TTC549 (cell line): ENCODE results near the gene CST4.
"Not testable (repeated sequence)": the region's sequence is repeated elsewhere in the genome, so short reads cannot be mapped to it uniquely, and the experiment has no call there.

ENCODE experiments used
- FAIRE-seq: peaks from 2 replicates; lab custom pipeline; 2012; peaks lifted over from hg19 to GRCh38; lab: Jason Lieb, UNC

The CST4 gene

DNA sequence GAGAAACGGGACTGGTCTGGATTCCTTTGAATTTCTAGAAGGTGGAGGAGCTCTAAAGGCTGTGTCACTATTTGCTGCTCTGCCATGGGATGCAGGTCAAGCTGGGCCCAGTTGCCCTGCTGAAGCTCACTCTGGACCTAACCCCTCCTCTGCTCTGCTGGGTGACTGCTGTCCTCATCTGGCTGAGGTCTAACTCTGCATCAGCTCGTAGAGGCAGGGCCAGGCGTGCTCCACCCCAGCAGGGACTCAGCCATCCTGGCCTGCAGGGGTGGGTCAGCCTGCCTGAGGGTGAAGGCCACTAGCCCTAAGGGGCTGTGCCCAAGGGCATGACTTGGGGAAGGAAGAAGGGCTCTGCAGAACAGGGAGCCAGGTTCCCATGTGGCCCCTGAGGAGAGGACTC lies 852 bp downstream of the CST4 start:
- FAIRE-seq: no peak

- FAIRE-seq: no peak
Measured at GRCh38 chr20:23686046-23686750, 2.6 kb downstream of the CST4 start.

DNA sequence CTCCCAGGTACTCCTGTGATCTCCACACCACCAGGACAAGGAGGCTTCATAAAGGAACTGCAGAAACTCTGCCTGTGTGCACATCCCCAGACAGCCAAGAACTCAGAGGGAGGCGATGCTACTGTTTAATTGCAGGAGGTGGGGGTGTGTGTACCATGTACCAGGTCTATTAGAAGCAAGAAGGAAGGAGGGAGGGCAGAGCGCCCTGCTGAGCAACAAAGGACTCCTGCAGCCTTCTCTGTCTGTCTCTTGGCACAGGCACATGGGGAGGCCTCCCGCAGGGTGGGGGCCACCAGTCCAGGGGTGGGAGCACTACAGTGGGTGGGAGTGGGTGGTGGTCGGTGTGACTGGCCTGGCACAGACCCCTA lies 3.3 kb downstream of the CST4 start:
- FAIRE-seq: not testable (repeated sequence)

GRCh38 chr20:23684261-23684660 lies 4.6 kb downstream of the CST4 start:
- FAIRE-seq: no peak

DNA sequence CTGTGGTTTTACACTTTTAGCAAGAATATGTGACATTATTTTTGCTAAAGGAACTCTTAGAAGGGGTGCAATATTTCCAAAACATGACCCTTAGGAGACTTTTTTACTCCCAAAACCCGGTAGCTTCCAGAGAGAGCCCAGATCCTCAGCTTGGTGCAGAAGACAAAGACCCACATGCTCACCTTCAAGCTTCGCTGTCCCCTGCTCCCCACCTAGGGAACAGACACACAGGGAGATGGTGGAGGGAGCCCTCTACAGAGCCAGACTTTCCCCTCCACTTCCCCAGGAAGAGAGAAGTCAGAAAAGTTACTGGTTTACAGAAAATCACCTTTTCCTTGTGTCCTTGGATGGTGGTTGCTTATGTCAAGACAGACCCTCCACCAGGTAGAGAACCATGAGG lies 5.0 kb downstream of the CST4 start:
- FAIRE-seq: no peak

DNA sequence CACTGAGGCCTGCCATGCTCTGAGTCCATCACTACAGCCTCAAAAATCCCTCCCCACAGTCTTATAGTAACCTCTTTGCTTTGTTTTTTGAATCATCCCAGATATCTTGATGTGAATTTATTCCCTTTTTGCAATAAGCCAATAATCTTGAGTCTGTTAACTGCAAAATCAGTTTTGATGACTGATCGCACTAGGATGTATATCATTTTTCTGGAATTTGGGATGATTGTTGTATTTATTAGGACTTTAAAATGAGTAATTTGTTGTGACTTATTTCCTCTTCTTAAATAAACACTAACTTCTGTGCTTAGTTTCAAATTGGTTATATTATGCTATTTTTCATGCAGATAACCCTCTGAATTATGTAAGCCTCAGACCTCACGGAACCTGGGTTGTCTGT lies 5.6 kb downstream of the CST4 start:
- no peak for FAIRE-seq

GRCh38 chr20:23680146-23680545 lies 8.7 kb downstream of the CST4 start:
- FAIRE-seq: no peak

GRCh38 chr20:23679133-23680092 lies 9.4 kb downstream of the CST4 start:
- no peak for FAIRE-seq

DNA sequence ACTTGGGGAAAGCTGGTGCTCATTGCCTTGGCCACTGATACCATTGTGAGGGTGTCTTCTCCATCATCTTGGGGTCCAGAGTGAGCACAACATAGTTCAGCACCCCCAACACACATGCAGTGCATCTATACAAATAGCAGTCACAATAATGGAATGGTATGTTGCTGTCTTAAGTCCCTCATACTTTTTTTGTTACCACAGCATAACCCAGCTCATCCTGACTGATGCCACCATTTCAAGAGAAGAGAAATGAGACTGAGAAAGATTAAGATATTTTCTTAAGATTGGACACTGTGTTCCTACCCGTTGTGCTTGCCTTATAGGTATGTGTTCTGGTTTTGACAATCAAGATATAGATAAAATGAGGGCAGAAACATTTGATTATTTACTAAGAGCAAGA lies 15.6 kb downstream of the CST4 start:
- FAIRE-seq: no peak

- no peak for FAIRE-seq
Measured at GRCh38 chr20:23672158-23672557, 16.7 kb downstream of the CST4 start.

DNA sequence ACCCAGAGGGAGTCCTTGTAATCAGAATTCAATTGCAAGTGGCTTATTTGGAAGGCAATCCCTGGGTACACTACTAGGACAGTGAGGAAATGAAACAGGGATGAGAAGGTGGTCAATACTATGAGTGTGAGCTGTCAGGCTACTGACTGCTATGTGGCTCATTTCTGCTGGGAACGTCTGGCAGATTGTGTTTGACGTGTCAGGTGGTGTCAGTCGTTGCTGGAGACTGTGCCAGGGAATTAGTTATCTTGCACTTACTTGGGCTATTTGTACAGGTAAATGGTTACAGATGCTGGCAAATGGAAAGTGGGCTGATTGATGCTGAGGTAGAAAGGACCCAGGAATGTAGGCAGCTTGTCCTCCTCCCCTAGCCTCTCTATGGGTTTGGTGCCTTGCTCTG lies 17.4 kb downstream of the CST4 start:
- FAIRE-seq: no peak

DNA sequence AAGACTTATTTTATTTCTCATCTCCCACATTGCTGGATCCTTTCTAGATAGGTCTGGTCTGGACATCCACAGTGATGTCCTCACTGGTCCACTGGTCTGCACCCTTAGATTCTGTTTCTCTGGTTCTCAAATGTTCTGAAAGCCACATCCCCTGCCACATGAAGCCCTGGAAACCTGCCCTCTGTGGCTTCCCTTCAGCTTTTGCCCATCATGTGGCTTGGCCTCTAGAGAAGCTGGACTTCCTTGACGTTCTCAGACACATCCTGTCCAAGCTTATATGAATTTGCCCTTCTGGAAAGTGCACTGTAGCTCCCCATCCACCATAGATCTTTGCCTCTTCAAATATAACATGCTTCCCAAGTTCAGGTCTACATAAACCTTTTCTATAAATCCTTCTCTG lies 18.5 kb downstream of the CST4 start:
- FAIRE-seq: no peak

- no peak for FAIRE-seq
Measured at GRCh38 chr20:23669866-23670265, 19.0 kb downstream of the CST4 start.

- no peak for FAIRE-seq
Measured at GRCh38 chr20:23669327-23669726, 19.5 kb downstream of the CST4 start.

DNA sequence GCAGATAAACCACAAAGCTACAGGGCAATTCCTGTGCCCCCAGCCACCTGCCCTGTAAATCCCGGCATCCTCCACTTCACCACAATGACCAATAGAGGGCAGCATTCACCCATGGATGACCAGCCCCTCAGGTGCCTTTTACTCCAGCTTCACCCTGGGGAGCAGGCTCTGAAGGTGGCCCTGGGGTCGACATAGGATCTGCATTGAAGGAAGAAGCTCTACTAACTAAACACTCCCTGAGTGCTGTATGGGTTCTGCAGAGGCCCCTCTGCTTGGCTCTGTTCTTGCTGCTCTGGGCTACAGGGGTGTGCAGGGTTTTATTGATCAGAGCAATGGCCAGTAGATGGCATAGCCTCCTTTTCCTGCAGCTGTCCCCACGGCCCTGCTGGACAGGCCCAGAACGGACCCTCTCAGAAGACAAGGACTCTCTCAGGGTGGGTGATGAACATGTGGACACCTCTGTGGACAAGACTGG lies 20.3 kb downstream of the CST4 start:
- no peak for FAIRE-seq

DNA sequence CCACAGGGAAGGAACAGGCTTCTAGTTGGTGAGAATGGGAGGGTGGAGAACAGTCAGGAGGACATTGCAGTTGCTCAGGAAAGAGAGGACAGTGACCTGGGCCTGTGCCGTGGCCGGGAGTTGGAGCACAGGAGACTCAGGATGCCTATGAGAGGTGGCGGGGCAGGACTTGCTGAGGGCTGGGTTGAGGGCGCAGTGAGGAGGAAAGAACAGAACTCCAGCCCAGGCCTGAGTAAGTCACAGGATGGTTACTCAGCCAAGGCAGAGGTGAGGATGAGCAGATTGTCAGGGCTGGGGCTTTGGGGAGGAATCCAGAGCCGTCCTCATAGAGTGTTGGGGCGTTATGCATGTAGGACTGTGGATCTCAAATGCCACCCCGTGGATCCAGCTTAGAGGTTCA lies 21.2 kb downstream of the CST4 start:
- FAIRE-seq: no peak

GRCh38 chr20:23666698-23667097 lies 22.1 kb downstream of the CST4 start:
- no peak for FAIRE-seq

DNA sequence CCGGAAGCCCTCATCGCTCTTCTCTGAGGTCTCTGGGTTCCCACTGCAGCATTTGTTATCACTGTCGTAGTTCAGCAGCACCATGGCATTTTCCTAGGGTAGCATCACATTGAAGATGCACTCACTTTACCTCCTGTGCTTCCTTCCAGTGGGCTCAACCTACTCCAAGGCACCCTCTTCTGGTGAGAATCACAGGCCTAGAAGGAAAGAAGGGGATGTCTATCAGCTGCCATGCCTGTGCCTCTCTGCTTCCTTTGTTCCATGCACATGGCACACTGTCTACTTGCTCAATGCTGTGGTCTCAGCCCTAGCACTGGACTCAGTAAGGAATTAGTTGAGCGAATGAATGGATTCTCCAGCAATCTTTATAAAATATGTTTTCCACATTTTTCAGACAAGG lies 22.6 kb downstream of the CST4 start:
- no peak for FAIRE-seq

DNA sequence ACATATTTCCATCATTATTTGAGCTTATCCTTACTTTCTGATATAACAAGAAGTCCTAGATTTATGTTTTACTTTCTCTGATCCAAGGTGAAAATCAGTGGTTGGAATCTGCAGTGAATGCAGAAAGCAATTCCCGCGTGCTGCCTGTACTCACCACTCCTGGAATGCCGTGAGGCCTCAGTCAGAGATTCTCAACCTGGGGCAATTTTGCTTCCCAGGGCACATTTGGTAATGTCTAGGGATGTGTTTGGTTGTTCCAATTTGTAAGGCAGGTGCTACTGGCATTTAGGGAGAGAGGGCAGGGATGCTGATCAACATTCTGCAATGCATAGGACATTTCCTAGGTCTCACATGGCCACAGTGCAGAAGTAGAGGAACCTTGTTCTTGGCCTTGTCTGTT lies 23.9 kb downstream of the CST4 start:
- FAIRE-seq: no peak

- FAIRE-seq: not testable (repeated sequence)
Measured at GRCh38 chr20:23664046-23664445, 24.8 kb downstream of the CST4 start.

GRCh38 chr20:23663180-23663579 lies 25.7 kb downstream of the CST4 start:
- FAIRE-seq: no peak

DNA sequence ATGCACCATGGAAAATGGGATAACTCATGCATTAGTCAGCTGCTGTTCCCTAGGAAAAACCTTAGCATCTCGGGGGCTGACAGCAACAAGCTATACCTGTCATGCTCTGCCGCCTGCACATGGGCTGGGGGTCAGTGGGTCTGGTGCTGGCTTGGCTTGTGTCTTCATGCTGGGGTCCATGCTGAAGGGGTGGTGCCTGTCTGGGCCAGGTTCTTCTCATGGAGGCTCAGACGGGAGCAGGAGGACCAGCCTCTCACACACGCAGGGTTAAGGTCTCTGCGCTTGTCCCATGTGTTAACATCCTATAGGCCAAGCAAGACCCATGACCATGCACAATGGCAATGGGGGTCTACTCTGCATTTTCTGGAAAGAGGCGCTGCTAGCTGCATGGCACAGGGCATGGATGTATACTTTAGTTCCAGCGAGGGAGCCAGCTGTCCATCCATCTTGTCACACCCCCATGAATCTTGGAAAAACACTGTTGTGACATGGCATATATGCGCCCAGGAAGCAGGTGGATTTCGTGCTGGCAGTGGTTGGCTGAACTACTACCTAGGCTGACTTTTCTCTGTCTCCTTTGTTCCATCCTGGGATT lies 26.5 kb downstream of the CST4 start:
- no peak for FAIRE-seq

- FAIRE-seq: no peak
Measured at GRCh38 chr20:23661002-23661429, 27.8 kb downstream of the CST4 start.
